ENCODE measurements around the gene PLEKHG1.

Gene PLEKHG1

GRCh38 chr6:150641398-150642139, 41.9 kb downstream of the PLEKHG1 start:
- DNase-seq: no peak

- DNase-seq: no peak
Observed at GRCh38 chr6:150646228-150646627, 46.5 kb downstream of the PLEKHG1 start.

GRCh38 chr6:150647051-150647450, 47.4 kb downstream of the PLEKHG1 start:
- no peak for DNase-seq

Data from NCI-H446 treated with DMSO at 0.1 percent for 48 hours (cell line).